H1 (cell line): Measurements from ENCODE around the gene WDR33. TPM values are rescaled to one million over a fixed set of nuclear protein-coding genes. Genes with fewer than 3 reads are reported as not detected.

Source experiments
- CTCF ChIA-PET: fragments of 300-600 bp; sonication (Branson Sonifier 250); formaldehyde crosslinking; loops from one replicate; lab custom pipeline; 2021; ENCODE audit not compliant: partially characterized antibody; lab: Charles Lee
- POLR2A ChIA-PET: fragments of 300-600 bp; sonication (Branson Sonifier 250); formaldehyde crosslinking; loops from one replicate; lab custom pipeline; 2021; ENCODE audit warnings: inconsistent platforms; ENCODE audit not compliant: partially characterized antibody; lab: Charles Lee
- DNase-seq, 2 experiments: peaks; one replicate each; pipeline versions ENCODE4 v3.0.0 to v3.0.0-alpha.2; 2010 to 2022; ENCODE audit warnings: low spot score in 2 of 2, low read depth in 1 of 2, mixed read lengths in 1 of 2
- FAIRE-seq: peaks from 2 replicates; lab custom pipeline; 2011; peaks lifted over from hg19 to GRCh38; lab: Jason Lieb, UNC
- H2AFZ ChIP-seq: 2 replicates; pipeline ENCODE4 v1.8.1; 2012; ENCODE audit warnings: low read length, inconsistent platforms
- H2AK5ac ChIP-seq: 2 replicates; pipeline ENCODE4 v1.6.1; 2013; ENCODE audit warnings: low read depth, low read length
- H2BK120ac ChIP-seq: replicated peaks from 2 replicates; pipeline ENCODE3; 2013; ENCODE audit warnings: low read depth, low read length, inconsistent platforms
- H2BK12ac ChIP-seq: 2 replicates; pipeline ENCODE4 v1.6.1; 2013; ENCODE audit warnings: low read depth, low read length
- H2BK15ac ChIP-seq: 2 replicates; pipeline ENCODE4 v1.6.1; 2013; ENCODE audit warnings: low read length
- H2BK20ac ChIP-seq: 2 replicates; pipeline ENCODE4 v1.6.1; 2013; ENCODE audit warnings: low read length
- H2BK5ac ChIP-seq: 2 replicates; pipeline ENCODE4 v1.6.1; 2013; ENCODE audit warnings: low read depth, low read length
- H3K14ac ChIP-seq: 2 replicates; pipeline ENCODE4 v1.6.1; 2013; ENCODE audit warnings: inconsistent platforms; ENCODE audit not compliant: insufficient read length
- H3K18ac ChIP-seq: 2 replicates; pipeline ENCODE4 v1.6.1; 2013; ENCODE audit warnings: low read length; ENCODE audit errors: extremely low read depth
- H3K23ac ChIP-seq: 2 replicates; pipeline ENCODE4 v1.6.1; 2013; ENCODE audit warnings: inconsistent platforms; ENCODE audit not compliant: insufficient read length
- H3K23me2 ChIP-seq: 2 replicates; pipeline ENCODE4 v1.6.1; 2013; ENCODE audit warnings: low read depth, low read length
- H3K27ac ChIP-seq: 2 replicates; pipeline ENCODE4 v1.6.1; 2011; ENCODE audit warnings: low read depth, low read length, inconsistent platforms
- H3K27me3 ChIP-seq, 4 experiments: replicated peaks in 1 of 4; 1 replicate in 1 of 4; 2 replicates in 3 of 4; pipeline versions ENCODE4 v1.6.1 to v1.8.1; 2011 to 2013; ENCODE audit warnings: low read length in 3 of 4, mild to moderate bottlenecking in 3 of 4, inconsistent platforms in 2 of 4, mixed read lengths in 2 of 4, moderate library complexity in 1 of 4; ENCODE audit not compliant: control insufficient read depth in 3 of 4, insufficient read depth in 3 of 4; ENCODE audit errors: extremely low read depth in 1 of 4
- H3K36me3 ChIP-seq, 4 experiments: 2 replicates each; pipeline versions ENCODE4 v1.6.1 to v1.8.1; 2011 to 2013; ENCODE audit warnings: mild to moderate bottlenecking in 4 of 4, low read length in 3 of 4, moderate library complexity in 2 of 4, control low read depth in 1 of 4, inconsistent platforms in 1 of 4; ENCODE audit not compliant: insufficient read depth in 4 of 4, control insufficient read depth in 2 of 4
- H3K4ac ChIP-seq: replicated peaks from 2 replicates; pipeline ENCODE3; 2013; ENCODE audit warnings: low read length, low read depth, mixed read lengths, inconsistent platforms; ENCODE audit not compliant: insufficient read length
- H3K4me1 ChIP-seq, 4 experiments: replicated peaks in 1 of 4; 1 replicate in 1 of 4; 2 replicates in 3 of 4; pipeline versions ENCODE4 v1.6.1 to v1.8.1; 2011 to 2013; ENCODE audit warnings: low read length in 3 of 4, inconsistent platforms in 2 of 4, mixed read lengths in 1 of 4; ENCODE audit not compliant: insufficient read depth in 4 of 4, control insufficient read depth in 3 of 4
- H3K4me2 ChIP-seq, 2 experiments: 2 replicates each; pipeline versions ENCODE4 v1.6.1 to v1.8.1; 2011 to 2013; ENCODE audit warnings: low read depth in 2 of 2, low read length in 2 of 2, control low read depth in 1 of 2, inconsistent platforms in 1 of 2, mild to moderate bottlenecking in 1 of 2; ENCODE audit not compliant: insufficient read depth in 1 of 2
- H3K4me3 ChIP-seq, 4 experiments: fragments of 200-600, 300-600 bp in 1 of 4; sonication (generic), shearing (Covaris generic), sonication (Bioruptor Twin) in 1 of 4; 2 replicates each; pipeline versions ENCODE4 v1.5.1 to v1.8.1; 2011 to 2016; ENCODE audit warnings: low read length in 4 of 4, low read depth in 3 of 4, control low read depth in 2 of 4, inconsistent platforms in 2 of 4, mild to moderate bottlenecking in 2 of 4, mixed read lengths in 1 of 4, moderate library complexity in 1 of 4; ENCODE audit not compliant: insufficient read depth in 2 of 4; ENCODE audit errors: extremely low read depth in 1 of 4
- H3K56ac ChIP-seq: replicated peaks from 2 replicates; pipeline ENCODE3; 2013; ENCODE audit warnings: low read depth, mild to moderate bottlenecking, mixed read lengths, low read length, inconsistent platforms; ENCODE audit not compliant: insufficient read length
- H3K79me1 ChIP-seq: 2 replicates; pipeline ENCODE4 v1.6.1; 2013; ENCODE audit warnings: low read depth, low read length, control low read depth
- H3K79me2 ChIP-seq, 2 experiments: 2 replicates each; pipeline versions ENCODE4 v1.6.1 to v1.8.1; 2012 to 2013; ENCODE audit warnings: low read length in 2 of 2, mild to moderate bottlenecking in 2 of 2, inconsistent platforms in 1 of 2; ENCODE audit not compliant: insufficient read depth in 2 of 2, control insufficient read depth in 1 of 2
- H3K9ac ChIP-seq, 4 experiments: replicated peaks in 1 of 4; 1 replicate in 1 of 4; 2 replicates in 3 of 4; pipeline versions ENCODE4 v1.6.1 to v1.8.1; 2011 to 2013; ENCODE audit warnings: low read depth in 3 of 4, low read length in 3 of 4, control low read depth in 2 of 4, mild to moderate bottlenecking in 2 of 4, moderate library complexity in 2 of 4, inconsistent platforms in 1 of 4; ENCODE audit errors: extremely low read depth in 1 of 4
- H3K9me3 ChIP-seq, 2 experiments: 2 replicates each; pipeline versions ENCODE4 v1.6.1 to v1.8.1; 2012 to 2013; ENCODE audit warnings: mild to moderate bottlenecking in 2 of 2, moderate library complexity in 2 of 2, control low read depth in 1 of 2, inconsistent platforms in 1 of 2, low read depth in 1 of 2, low read length in 1 of 2, mixed read lengths in 1 of 2; ENCODE audit not compliant: insufficient read depth in 2 of 2
- H4K20me1 ChIP-seq, 2 experiments: replicated peaks in 1 of 2; 2 replicates each; pipeline versions ENCODE3 to v1.8.1; 2011 to 2013; ENCODE audit warnings: inconsistent platforms in 2 of 2, low read length in 2 of 2, mild to moderate bottlenecking in 1 of 2; ENCODE audit not compliant: insufficient read depth in 2 of 2, control insufficient read depth in 1 of 2
- H4K5ac ChIP-seq: 2 replicates; pipeline ENCODE4 v1.6.1; 2013; ENCODE audit warnings: low read length, low read depth, mixed read lengths, inconsistent platforms; ENCODE audit not compliant: insufficient read length
- H4K8ac ChIP-seq: 2 replicates; pipeline ENCODE4 v1.8.0; 2013; ENCODE audit warnings: mild to moderate bottlenecking, moderate library complexity, low read length, inconsistent platforms; ENCODE audit not compliant: insufficient read depth; ENCODE audit errors: extremely low read depth
- H4K91ac ChIP-seq: replicated peaks from 2 replicates; pipeline ENCODE3; 2013; ENCODE audit warnings: low read length, mixed read lengths, inconsistent platforms; ENCODE audit not compliant: insufficient read length
- CBX8 ChIP-seq: fragments of 300-800, 300-1000 bp; sonication (generic); IDR thresholded peaks from 2 replicates; pipeline ENCODE4 v1.7.1; 2016; ENCODE audit warnings: low read depth, low read length, borderline replicate concordance
- CHD1 ChIP-seq: IDR thresholded peaks from 2 replicates; pipeline ENCODE4 v1.6.1; 2012; ENCODE audit warnings: low read depth, low read length, improper control_type of control experiment
- EZH2 ChIP-seq: fragments of 200-600 bp; sonication (generic); IDR thresholded peaks from 2 replicates; pipeline ENCODE4 v1.7.1; 2012; ENCODE audit warnings: low read depth, mild to moderate bottlenecking, moderate library complexity, low read length, inconsistent platforms; ENCODE audit not compliant: severe bottlenecking
- KDM4A ChIP-seq: IDR thresholded peaks from one replicate; pipeline ENCODE4 v1.7.1; 2012; ENCODE audit warnings: low read depth, mild to moderate bottlenecking, moderate library complexity, low read length, inconsistent platforms; ENCODE audit not compliant: severe bottlenecking
- POU5F1 ChIP-seq: IDR thresholded peaks from 2 replicates; pipeline ENCODE4 v1.6.1; 2011; ENCODE audit warnings: low read depth, mild to moderate bottlenecking, low read length, moderate library complexity
- SIN3A ChIP-seq, 2 experiments: IDR thresholded peaks in 1 of 2; conservative IDR thresholded peaks in 1 of 2; 2 replicates each; pipeline ENCODE4 v1.6.1; 2011 to 2012; ENCODE audit warnings: low read length in 2 of 2, improper control_type of control experiment in 1 of 2, low read depth in 1 of 2, mild to moderate bottlenecking in 1 of 2
- SIX5 ChIP-seq: IDR thresholded peaks from 2 replicates; pipeline ENCODE4 v1.6.1; 2011; ENCODE audit warnings: mild to moderate bottlenecking, low read depth, low read length
- TBP ChIP-seq: IDR thresholded peaks from 2 replicates; pipeline ENCODE4 v1.6.1; 2011; ENCODE audit warnings: low read depth, low read length, improper control_type of control experiment
- WGBS, 2 experiments: shearing (Covaris generic) in 1 of 2; methylation state at CpG; one replicate each; pipeline versions ENCODE4 v1.1.6 to v1.1.7; 2013 to 2015; ENCODE audit warnings: low lambda C conversion rate in 2 of 2, mixed read lengths in 2 of 2, inconsistent platforms in 1 of 2, low coverage in 1 of 2, missing lambda C conversion rate in 1 of 2; ENCODE audit not compliant: insufficient replicate concordance in 2 of 2, insufficient coverage in 1 of 2, insufficient read length in 1 of 2; ENCODE audit errors: extremely low coverage in 1 of 2, missing lambda C conversion rate in 1 of 2; 5-methylcytosine and 5-hydroxymethylcytosine counted together
- polyA plus RNA-seq, 7 experiments: library from polyadenylated mRNA; depleted of rRNA in 3 of 7; stranded (reverse) in 5 of 7; unstranded in 2 of 7; fragments of >200 nt in 5 of 7; fragments of 200-250 nt in 2 of 7; gene quantifications; 1 replicate in 5 of 7; 2 replicates in 1 of 7; 4 replicates in 1 of 7; pipeline versions ENCODE4 v1.2.1 to v1.2.3, GENCODE V29; 2011 to 2013; ENCODE audit warnings: missing spikeins in 2 of 7, mixed read lengths in 2 of 7
- total RNA-seq: library from RNA; stranded (reverse); fragmentation: NEBNext Ultra II Directional; extraction: Animal tissue kit (Norgen Biotek cat#: 25700); gene quantifications from 2 replicates; pipeline ENCODE4 v1.2.1, GENCODE V29; 2021
- TF ChIP-seq, protein P1 (sequence below): IDR thresholded peaks from 2 replicates; pipeline ENCODE4 v1.6.1; 2012; ENCODE audit warnings: inconsistent platforms
- TF ChIP-seq, protein P2 (sequence below): IDR thresholded peaks from 2 replicates; pipeline ENCODE4 v1.6.1; 2011; ENCODE audit warnings: low read depth, mild to moderate bottlenecking, low read length; ENCODE audit not compliant: insufficient read depth

WDR33 gene
- total and polyA plus RNA-seq, 2 of the 8 experiments (the other 6 are each of a cell fraction or from before 2014, with no cell fraction given) = 18.1 to 82.7 TPM

DNA sequence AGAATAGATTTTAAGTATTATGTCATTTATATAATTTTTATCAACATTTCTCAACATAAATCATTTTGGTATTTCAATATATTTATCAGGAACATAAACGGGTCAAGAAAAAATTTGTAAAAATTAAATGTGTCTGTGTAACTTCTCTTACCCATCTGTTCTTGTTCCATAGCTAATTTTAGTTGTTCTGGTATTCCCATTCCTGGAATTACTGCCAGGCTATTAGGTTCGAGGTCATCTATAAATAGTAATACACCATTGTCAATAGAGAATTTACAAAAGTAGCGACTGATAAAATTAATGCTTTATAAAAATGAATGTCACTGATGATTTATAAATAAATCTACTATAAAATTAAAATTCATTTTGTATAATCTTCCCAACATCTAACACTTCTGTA, 88.2 kb downstream of the WDR33 start:
- Histone ChIP-seq H3K23ac (no peak overlapping the region), H4K20me1 (peaks cover 2 to 4% of the 10 kb centered on the region in 2 experiments), H2BK5ac (no peak overlapping the region), H2BK20ac (no peak overlapping the region), H4K8ac (no peak overlapping the region), H3K18ac (no peak overlapping the region), H2AK5ac (no peak overlapping the region), H3K4me2 (no peak overlapping the region), H3K9me3 (no peaks in the 10 kb centered on the region), H3K27ac (no peak overlapping the region), H3K23me2 (no peaks in the 10 kb centered on the region), H3K27me3 (no peaks in the 10 kb centered on the region), H3K9ac (no peak overlapping the region), H2AFZ (no peak overlapping the region), H3K4me3 (no peak overlapping the region), H3K56ac (no peak overlapping the region), H4K91ac (no peak overlapping the region), H4K5ac (no peak overlapping the region), H2BK15ac (no peak overlapping the region), H2BK120ac (no peak overlapping the region), H3K4me1 (no peaks in the 10 kb centered on the region), H3K14ac (no peak overlapping the region), H3K79me1 (no peaks in the 10 kb centered on the region), H3K36me3 (peaks cover 20 to 66% (median 45%) of the 10 kb centered on the region in 4 experiments), H3K4ac (no peak overlapping the region), H2BK12ac (no peak overlapping the region), H3K79me2 (no peaks in the 10 kb centered on the region; a peak in 1 of 4 replicates)
- FAIRE-seq (no peak), DNase-seq (no peak)
- ChIA-PET POLR2A (no interaction called here), CTCF (no interaction called here)
- WGBS, 2 experiments = 93% methylated on average over 3 of the region's 3 CpGs; no CpG with 5 or more reads in 1 of the 2 experiments
- no peak for TF ChIP-seq TBP
- TF ChIP-seq SIX5 = no peak
- TF ChIP-seq, protein P1, sequence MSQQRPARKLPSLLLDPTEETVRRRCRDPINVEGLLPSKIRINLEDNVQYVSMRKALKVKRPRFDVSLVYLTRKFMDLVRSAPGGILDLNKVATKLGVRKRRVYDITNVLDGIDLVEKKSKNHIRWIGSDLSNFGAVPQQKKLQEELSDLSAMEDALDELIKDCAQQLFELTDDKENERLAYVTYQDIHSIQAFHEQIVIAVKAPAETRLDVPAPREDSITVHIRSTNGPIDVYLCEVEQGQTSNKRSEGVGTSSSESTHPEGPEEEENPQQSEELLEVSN = no peak
- TF ChIP-seq EZH2 = no peak
- no peak for TF ChIP-seq SIN3A (conservative IDR thresholded peaks at IDR 0.05 in 1 of 2, IDR thresholded peaks at IDR 0.05 in 1 of 2; ENCODE audit: low read depth in 1 of 2, low read length in 2 of 2)
- no peak for TF ChIP-seq POU5F1
- no peak for TF ChIP-seq CBX8
- TF ChIP-seq KDM4A = no peak
- no peak for TF ChIP-seq CHD1
- TF ChIP-seq, protein P2, sequence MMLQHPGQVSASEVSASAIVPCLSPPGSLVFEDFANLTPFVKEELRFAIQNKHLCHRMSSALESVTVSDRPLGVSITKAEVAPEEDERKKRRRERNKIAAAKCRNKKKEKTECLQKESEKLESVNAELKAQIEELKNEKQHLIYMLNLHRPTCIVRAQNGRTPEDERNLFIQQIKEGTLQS = no peak
